ENCODE measurements around the gene SORD.
"Not testable (repeated sequence)": the region's sequence is repeated elsewhere in the genome, so short reads cannot be mapped to it uniquely, and the experiment has no call there.

Gene SORD

DNA sequence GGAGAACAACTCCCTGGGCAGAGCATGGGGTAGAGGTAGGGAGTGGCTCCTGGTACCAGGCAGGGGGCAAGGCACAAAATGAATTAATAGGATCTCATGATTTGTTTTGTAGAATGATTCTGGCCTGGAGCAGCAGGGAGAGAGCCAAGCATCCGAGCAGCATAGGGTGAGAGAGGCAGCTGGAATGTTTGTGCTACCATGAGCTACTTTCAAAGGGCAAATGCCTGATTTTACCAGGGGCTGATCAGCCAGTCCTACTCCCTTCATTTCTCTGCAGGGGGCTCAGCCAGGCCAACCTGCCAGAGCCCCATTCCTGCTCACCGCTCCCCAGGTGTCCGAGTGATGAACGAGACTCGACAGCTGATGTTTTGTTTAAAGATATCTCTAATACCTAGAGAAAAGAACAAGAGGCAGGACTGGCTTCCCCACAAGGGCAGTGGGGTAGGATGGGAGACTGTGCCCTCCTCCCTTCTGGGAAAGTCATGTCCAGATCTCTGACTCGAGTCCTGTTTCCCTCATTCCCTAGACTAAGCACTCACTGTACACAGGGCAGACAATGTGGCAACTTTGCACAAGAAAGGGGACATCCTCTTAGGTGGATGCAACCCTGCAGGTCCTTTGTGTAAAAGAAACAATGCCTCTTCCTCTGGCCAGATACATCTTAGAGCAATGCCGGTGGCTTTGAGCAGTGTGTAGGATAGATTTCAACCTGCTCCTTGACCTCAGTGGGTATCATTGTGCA lies 78.1 kb downstream of the SORD start:
- no peak for DNase-seq

DNA sequence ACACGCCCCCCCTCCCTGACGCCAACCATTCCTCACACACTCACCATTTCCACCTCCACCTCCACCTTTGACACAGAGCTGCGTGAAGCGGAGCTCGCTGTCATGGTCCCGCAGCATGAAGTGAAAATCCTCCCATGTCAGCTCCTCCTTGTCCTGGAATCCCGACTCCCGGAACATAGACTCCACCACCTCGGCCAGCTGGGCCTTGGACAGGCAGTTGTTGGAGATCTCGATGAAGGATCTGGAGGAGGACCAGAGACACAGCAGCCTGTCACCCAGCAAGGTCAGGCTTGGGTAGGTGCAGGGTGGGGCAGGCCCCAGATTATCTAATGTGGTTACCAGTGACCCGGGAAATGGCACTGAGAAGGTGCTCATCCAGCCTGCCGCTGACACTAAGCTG lies 78.8 kb downstream of the SORD start:
- no peak for DNase-seq

DNA sequence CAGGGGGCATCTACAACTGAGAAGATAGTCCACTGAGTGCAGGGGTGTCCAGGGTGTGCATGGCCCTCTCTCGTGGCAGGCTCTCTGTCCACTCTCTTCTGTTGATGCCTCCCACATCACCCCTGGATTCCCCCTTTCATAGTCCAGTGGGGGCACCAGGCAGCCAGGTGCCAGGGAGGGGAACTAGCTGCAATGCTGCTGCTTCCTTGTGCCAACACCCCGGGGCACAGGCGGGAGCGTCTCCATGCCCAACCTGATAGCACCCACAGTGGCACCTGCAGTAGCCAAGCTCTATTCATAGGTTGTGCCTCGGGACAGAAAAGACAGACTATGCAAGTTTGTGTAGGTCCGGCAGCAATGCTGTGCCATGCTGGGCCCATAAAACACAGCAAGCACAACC lies 79.2 kb downstream of the SORD start:
- no peak for DNase-seq

DNA sequence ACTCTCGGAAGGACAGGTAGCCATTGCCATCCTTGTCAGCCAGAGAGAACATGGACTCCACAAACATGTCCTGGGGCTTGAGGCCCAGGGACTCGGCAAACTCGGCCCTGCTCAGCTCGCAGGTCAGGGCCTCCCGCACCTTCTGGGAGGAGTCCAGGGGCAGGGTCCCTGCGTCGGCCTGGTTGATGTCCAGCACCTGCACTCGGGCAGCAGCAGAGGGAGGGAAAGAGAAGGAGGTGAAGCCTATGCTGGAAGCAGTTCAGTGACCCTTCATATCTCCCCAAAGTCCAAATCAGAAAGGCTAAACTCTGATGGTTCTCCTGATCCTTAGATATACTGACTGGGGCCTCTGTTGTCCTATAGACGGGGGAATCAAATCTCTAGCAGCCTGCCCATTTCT lies 81.2 kb downstream of the SORD start:
- not testable (repeated sequence) for DNase-seq

DNA sequence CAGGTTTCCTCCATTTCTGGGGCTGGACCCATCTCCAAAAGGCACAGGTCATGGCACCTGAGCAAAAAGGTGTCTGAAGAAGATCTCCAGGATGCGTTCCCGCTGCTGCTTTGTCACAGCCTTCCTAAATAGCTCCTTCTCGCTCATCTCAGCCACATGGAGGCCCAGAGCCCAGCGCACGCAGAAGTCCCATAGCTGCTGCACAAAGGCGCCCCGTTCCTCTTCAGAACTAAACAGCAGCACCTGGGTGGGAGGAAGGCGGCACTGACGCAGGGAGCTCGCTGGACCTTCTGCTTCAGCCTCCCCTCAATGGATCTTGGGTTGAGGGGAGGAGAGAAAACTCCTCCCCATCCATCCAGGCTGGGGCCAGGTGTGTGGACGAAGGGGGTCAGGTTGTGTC lies 82.6 kb downstream of the SORD start:
- peak; percentile 21 for DNase-seq

DNA sequence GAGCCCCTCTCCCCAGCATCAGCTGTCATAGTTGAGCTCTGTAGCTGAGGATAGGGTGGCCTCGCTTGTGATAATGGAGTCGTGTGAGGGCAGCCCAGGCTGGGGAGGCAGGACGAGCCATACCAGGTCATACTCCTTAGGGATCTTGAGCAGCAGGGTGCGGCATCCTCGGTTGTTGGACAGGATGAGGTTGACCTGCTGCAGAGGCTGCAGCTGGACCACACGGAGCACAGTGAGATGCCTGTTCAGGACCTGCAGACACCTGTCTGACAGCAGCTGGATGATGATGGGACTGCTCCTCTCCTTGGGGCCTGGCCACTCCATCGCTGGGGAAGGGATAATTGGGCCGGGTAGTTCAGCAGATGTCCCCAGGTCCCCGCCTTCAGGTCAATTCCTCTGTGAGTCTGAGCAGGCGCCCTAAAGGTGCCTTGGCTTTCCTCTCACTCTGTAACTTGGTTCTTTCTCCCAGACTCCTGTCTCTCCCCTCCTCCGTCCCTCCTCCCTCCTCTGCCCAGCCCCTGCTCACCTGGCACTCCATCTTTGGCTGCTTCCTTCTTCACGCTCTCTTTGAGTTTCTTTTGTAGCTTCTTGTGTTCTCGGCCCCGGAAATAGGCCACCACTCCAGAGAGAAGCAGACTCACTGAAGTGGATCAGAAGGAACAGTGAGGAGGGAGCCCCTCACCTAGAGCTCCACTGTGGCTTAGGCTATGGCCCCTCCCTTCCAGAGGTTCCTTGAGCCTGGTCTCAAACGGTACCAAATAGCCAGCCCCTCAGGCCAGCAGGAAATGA lies 83.2 kb downstream of the SORD start:
- peak; percentile 26 for DNase-seq

DNA sequence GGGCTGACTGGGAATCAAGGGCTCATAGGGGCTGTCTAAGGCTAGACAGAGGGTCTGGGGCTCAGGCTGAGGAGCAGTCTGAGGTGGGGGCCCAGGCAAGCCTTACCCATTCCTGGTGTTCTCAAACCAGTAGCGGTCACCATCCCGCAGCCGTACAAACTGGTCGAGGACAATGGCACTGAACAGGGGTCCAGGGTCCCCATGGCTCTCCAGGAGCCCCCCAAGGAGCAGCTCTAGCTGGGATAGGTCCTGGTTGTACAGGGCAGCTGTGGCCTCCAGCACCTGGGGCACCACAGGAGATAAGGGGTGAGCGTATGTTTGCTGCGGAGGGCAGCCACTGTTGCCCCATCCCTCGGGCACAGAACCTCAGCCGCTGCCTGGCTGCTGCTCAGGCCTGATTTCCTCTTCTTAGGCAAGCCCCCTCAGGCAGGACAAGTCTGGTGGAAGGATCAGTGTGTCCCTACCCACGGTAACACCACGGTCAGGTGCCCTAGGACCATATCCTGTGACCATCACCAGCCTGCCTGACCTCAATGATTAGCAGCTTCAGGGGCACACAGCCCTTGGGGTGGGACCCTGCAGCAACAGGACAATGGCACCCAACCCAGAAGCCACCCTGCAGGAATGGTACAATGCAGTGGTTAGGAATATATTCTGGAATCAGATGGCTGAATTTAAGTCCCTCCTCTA lies 85.1 kb downstream of the SORD start:
- peak; percentile 19 for DNase-seq

DNA sequence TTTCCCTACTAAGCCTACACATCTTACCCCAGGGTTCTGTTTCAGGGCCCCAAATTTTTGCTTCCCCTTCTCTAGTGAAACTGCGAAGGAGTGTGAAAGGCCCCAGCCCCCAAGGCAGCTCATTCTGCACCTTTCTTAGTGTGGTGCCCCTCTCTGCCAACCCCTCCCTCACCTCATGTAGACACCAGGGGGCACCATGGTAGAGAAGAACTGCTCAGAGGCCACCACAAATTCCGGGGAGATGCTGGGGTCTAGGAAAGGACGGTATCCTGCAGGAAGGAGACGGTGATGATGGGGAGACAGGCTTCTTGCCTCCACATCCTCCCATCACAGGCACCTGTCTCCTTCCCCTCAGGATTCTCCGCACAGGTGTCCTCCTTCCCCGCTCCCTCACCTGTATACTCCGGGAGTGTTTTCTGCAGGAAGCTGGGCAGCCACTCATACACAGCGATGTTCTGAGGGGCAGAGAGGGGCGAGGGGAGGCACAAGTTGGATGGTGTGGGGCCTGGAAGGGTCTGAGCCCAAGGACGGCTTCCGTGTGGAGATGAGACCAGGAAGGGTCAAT lies 87.3 kb downstream of the SORD start:
- DNase-seq: no peak

DNA sequence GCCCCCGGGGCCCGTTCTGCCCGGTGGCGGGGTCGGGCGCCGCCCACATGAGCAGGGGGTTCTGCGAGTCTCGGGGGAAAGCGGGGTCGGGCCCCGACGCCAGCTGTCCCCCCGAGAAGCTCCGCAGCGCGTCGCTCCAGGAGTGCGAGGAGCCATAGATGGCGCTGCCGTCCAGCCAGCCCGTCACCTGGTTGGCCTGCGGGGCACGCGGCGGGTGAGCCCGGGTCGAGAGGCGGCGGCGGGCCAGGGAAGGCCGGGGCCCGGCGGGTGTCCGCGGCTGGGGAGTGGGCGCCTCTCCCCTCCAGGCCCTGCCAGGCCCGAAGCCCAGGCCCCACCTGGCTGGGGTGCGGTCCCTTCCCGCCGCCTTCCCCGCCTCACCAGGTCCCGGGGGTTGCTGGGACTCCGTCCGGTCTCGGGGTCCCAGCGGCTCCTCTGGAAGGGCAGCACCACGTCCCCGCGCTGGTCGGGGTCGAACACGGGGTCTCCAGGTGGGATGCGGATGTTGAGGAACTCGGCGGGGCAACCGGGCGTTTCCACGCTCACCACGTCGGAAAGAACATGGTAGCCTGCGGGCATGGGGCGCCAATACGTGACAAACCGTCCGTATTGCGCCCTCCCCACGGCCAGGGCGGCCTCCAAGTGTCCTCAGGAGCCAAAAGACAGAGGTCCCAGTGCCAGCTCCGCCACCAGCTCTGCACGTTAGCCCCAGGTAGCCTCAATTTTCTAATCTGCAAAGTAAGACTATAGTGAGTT lies 88.6 kb downstream of the SORD start:
- no peak for DNase-seq

DNA sequence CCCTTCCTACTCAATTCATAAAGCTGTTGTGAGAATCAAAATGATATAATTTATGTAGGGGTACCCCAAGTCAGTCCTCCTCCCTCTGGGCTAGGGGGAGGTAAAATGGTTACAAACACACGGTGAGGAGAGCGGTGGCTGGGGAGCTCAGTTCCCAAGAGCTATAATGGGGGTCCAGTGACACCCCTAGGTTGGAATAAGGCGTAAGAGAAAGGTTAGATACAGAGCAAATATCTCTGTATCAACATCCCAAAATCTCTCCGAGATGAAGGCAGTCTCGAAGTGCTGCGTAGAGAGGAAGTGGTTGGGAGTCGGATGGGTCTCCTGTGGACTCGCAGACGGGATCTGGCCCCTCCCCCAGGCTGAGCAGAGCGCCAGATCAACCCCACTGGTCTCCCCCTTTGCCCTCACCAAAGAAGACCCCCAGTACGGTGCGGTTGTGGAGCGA lies 89.2 kb downstream of the SORD start:
- no peak for DNase-seq

DNA sequence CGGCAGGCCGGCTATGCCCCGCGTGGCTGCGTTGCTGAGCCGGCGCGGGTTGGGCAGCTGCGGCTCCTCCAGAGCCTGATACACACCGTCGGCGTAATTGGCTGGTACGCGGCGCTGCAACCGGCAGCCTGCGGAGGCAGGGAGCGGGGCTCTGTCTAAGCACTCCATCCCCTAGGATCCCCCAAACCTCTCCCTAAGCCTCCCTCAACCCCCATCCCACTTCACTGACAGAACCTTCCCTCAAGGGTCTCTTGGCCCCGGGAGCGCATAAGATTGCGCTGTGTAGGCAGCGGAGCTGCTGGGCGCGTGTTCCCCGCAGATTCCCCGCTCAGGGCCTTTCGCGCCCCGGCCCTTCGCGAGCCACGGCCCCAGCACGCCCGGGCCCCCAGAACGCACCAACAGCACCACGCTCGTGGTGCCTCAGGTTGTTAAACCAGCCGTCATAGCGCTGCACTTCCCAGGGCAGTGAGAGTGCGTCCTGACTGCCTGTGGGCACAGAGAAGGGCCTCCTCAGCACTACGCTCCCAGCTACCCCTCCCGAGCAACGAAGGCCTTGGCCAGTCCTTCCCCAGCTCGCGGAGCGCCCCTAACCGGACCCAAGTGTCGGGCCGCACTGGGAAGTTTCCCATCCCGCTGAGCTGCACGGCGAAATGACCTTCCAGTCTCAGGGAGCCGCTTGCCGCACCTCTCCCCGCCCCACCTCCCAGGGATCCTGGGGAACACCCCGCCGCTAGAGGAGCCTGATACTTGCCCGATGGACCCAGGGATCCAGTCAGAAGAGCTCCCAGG lies 89.8 kb downstream of the SORD start:
- DNase-seq: no peak

DNA sequence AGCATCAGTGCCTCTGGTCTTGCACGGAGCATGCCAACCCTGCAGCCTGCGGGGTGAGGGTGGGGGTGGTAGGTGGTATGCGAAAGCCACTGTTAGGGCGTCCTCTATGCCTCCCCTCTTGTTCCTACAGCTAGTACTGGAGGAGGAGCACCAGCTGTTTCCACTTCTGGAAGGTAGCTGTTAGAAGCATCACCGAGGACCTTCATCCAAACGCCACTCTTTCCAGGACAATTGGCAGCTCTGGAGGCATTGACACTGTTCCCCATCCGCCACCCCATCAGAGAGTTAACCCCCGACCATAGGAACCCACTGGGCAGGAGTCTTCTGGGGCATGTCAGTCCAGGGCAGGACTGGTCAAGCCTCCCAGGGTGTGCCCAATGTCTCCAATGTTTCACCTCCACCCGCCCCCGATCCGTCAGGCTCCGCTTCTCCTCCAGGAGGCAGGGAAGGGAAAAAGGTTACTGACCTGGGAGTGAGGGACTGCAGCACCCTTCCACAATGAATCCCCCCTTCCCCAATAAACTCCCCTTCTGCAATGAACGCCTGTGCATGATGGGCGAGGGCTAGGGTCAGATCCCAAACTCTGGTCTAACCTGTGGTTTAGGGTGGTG lies 90.5 kb downstream of the SORD start:
- DNase-seq: no peak

DNA sequence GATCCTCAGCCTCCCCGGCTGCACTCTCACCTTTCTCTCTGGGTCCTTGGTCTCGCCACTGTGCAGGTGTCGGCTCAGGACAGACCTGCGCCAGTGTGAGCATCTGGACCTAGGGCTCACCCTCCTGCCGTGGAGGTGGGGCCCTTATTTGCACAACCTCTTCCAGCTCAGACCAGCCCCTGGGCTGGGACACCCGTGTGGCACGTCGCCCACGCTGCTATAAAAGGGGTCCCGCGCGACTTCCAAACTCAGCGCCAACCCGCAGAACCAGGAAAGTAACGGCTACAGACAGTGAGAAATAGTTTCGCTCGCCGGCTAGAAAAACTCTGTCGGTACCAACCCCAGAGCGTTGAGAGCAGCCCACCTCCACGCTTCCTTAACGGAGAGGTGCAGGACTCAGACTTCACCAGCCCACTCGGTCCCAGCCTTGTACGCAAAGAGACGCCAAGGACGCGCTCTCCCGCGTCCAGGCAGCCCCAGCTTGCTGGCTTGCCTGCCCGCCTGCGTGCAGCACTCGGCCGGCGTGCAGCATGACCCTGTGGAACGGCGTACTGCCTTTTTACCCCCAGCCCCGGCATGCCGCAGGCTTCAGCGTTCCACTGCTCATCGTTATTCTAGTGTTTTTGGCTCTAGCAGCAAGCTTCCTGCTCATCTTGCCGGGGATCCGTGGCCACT lies 91.2 kb downstream of the SORD start, which contains the start of the genes DUOX2 and DUOXA2:
TSS of gene DUOX2 (minus strand) at position 97 of the 675 bp plus-strand sequence. CDS start 761 bp downstream, outside the sequence.
TSS of gene DUOXA2 (plus strand) at position 251 of the 675 bp plus-strand sequence. CDS start at position 531, 280 bp downstream.
- DNase-seq: no peak

DNA sequence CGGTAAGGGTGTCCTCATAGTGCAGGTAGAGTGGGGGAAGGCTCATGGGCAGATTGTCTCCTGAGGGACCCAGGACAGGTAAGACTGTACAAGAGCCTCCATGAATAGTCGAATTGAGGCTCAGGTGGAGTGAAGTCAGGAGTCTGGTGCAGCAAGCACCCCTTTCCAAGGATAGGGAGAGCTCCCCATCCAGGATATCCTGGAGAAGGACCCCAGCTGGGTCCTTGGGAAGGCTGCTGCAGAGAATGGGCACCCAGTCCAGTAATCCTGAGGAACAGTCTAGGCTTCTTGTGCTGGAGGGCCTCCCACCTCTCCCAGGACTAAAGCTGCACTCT lies 91.7 kb downstream of the SORD start:
- DNase-seq: no peak

DNA sequence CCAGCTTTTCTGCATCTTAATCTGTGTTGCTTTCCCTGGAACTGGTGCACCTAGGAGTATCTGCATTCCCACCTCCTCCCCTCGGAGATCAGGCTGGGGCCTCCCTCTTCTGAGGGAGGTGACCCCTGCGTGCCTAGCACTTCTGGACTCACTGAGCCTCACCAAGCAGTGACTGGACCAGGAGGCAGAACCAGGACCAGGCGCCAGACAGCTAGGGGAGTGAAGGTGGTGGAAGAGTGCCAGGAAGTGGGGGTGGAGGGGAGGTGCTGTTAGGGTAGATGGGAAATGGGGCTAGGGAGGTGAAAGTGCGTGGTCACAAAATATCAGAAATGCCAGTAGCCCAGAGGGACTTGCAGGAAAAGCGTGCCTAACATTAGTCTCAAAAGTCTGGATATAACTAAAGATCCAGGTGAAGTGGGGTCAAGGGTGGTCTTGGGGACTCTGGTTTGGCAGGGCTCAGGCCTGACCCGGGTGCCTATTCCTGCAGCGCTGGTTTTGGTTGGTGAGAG lies 92.4 kb downstream of the SORD start:
- DNase-seq: no peak

DNA sequence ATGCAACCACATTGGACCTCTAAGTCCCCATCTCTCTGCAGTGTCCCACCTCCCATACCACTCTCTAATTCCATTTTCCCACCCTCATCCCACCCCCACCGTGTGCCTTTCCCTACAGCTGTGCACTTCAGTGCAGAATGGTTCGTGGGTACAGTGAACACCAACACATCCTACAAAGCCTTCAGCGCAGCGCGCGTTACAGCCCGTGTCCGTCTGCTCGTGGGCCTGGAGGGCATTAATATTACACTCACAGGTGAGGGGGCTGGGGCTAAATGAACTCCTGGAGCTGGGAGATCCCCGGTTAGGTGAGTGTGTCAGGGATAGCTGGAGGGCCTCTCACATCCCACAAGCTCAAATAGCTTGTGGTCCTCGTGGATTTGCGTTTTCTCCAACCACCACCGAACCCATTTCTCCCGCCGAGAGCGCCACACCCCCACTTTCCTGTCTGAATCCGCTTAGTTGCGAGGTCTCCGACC lies 93.0 kb downstream of the SORD start:
- no peak for DNase-seq

DNA sequence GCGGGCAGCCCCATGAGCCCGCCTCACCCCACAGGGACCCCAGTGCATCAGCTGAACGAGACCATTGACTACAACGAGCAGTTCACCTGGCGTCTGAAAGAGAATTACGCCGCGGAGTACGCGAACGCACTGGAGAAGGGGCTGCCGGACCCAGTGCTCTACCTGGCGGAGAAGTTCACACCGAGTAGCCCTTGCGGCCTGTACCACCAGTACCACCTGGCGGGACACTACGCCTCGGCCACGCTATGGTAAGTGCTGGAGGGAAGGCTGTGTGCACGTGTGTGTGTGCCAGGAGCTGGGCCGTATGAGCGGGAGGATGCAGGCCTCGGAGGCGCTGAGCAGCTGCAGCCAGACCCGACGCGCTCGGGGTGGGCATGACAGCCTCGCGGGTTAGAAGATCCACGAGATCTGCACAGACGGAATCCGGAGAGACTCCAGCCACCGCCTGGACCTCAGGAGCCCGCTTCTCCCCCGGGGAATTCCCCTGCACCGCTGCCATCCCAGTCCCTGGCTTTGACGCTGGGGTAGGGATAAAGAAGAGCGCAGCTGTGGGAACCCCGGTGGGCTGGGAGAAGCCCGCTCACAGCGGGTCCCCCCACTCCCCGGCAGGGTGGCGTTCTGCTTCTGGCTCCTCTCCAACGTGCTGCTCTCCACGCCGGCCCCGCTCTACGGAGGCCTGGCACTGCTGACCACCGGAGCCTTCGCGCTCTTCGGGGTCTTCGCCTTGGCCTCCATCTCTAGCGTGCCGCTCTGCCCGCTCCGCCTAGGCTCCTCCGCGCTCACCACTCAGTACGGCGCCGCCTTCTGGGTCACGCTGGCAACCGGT lies 93.7 kb downstream of the SORD start:
- no peak for DNase-seq

DNA sequence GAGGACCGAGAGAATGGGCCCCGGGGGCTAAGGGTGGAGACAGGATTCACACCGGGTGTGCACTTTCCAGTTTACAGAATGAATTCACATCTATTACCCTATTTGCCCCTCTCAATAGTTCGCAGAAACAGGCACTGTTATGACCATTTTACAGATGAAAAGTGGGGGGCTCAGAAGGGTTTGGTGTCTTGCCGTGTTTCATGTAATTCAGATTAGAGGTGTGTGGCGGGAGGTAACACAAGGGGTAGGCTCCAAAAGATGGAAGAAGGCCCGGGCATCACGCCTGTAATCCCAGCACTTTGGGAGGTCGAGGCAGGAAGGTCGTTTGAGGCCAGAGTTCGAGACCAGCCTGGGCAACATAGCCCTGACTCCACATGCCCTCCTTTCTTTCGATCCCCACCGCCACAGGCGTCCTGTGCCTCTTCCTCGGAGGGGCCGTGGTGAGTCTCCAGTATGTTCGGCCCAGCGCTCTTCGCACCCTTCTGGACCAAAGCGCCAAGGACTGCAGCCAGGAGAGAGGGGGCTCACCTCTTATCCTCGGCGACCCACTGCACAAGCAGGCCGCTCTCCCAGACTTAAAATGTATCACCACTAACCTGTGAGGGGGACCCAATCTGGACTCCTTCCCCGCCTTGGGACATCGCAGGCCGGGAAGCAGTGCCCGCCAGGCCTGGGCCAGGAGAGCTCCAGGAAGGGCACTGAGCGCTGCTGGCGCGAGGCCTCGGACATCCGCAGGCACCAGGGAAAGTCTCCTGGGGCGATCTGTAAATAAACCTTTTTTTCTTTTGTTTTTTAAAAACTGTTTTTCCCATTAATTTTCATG lies 94.5 kb downstream of the SORD start:
- no peak for DNase-seq

All from right forelimb (tissue), 1 donor.